Subcutaneous adipose tissue (tissue), 4 donors: ENCODE results near the gene ZNF516. TPM values are rescaled to one million over a fixed set of nuclear protein-coding genes. Genes with fewer than 3 reads are reported as not detected.

Source experiments
- total RNA-seq, 4 donors: library from RNA; depleted of rRNA; stranded (reverse); fragments of >200 nt; gene quantifications; one replicate each; pipeline ENCODE4 v1.1.0, GENCODE V29; 2016
- TF ChIP-seq, protein P1 (sequence below): fragments of 450-650 bp; IDR thresholded peaks from one replicate; pipeline ENCODE4 v1.5.1; 2016; ENCODE audit warnings: low read depth, mild to moderate bottlenecking, control low read depth, antibody characterized with exemption, moderate library complexity

Gene ZNF516
- total RNA-seq, 4 donors from 2014 or later, result 15.4 to 22.3 (median 17.5) TPM

DNA sequence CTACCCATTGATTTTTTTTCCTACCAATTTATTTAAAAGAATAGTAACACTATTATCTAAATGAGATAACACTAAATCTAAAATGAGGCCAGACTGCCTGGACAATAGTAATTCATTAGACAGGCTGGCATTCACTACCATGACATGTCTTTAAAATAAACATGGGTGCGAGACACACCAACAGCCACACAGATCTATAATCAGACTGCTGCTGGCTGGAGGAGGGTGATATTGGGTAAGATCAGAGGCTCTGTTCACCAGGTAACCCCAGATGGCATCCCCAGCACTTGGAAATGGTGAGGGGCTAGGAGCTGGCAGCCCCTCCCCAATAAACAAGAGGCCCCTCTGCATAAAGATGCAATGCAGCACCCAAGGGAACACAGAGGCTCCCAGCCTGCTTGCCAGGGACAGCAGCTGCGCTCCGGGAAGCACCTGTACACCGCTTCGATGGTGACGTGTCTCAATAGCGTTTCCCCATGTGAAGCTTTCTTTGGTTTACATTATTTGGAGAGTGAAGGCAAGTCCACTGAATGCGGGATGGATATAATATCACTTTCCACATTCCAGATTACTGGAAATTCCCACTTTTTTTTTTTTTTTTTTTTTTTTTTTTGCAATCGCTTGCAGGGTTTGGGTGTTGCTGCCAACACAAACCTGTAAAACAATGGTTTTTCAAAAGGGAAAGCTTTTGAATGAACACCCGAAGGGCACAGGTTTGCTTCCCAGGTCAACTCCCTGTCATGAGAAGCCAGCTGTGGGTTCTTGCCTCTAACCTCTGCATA is 159.0 kb downstream of the ZNF516 start:
- TF ChIP-seq, protein P1, sequence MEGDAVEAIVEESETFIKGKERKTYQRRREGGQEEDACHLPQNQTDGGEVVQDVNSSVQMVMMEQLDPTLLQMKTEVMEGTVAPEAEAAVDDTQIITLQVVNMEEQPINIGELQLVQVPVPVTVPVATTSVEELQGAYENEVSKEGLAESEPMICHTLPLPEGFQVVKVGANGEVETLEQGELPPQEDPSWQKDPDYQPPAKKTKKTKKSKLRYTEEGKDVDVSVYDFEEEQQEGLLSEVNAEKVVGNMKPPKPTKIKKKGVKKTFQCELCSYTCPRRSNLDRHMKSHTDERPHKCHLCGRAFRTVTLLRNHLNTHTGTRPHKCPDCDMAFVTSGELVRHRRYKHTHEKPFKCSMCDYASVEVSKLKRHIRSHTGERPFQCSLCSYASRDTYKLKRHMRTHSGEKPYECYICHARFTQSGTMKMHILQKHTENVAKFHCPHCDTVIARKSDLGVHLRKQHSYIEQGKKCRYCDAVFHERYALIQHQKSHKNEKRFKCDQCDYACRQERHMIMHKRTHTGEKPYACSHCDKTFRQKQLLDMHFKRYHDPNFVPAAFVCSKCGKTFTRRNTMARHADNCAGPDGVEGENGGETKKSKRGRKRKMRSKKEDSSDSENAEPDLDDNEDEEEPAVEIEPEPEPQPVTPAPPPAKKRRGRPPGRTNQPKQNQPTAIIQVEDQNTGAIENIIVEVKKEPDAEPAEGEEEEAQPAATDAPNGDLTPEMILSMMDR, result no peak

DNA sequence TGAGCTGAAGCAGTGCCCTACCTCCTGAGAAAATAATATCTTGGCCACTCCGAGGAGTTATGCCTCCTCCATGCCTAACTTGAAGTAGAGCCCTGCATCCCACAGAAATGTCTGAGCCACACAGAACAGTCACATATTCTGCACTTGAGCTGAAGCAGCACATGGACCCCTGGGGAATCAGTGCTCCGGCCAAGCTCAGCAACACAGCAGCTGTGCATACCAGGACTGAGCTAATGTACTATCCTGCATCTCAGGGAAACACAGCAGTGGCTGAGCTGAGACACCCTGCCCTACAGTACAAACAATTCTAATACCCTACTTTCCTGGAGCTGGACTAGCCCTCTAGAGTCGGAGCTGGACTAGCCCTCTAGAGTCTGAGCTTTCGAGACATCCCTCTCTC is 166.9 kb downstream of the ZNF516 start:
- TF ChIP-seq, protein P1, result no peak

DNA sequence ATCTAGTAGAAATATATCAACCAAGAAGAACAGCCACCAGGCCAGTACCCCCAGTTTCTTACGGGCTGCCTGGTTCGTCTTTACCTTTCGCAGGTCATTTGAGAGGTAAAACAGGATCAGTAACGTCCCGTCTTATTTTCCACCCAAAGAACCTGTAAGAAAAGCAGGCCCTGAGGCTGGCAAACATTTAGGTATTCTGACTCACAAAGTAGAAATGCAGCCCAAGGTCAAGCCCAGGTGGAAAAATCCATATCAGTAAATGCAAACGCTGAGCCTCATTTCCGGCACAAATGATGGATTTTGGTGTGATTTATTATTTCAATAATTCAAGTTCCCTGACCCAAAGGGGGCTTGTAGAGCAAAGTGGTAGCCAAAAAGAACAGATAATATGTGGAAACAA is 171.2 kb downstream of the ZNF516 start:
- TF ChIP-seq, protein P1, result no peak

DNA sequence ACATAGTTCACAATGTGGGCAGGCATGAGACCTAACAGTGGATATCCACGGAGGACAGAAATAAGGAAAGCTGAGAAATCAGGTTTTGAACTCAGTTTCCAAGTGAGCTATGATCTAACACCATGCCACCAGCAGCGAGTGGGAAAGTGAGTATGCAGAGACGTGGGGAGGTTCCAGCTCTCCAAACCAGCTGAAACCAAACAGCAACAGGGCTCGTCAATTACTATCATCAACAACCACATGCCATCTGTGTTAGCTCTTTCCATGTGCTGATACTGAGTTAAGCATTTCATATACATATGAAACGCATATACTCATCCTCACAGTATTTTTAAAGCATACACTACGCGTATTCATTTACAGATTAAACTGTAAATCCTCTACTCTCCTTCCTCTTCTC is 172.4 kb downstream of the ZNF516 start:
- TF ChIP-seq, protein P1, result no peak

DNA sequence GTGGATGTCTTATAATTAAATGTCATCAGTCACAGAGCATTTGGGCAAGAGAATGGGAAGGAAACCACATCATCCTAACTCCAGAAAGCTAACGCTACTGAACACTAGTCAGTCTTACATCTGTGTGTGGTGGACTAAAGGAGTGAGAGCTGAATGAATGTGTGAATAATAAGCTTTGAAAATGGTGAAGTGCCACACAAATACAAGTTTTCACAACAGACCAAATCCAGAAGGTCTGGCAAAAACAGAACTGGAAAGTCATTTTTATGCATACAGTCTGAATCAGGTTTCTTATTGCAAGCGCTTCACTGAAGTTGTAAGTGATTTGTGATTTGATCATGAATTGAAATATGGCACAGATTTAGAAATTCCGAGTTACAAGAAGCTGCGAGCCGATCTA is 175.7 kb downstream of the ZNF516 start:
- TF ChIP-seq, protein P1, result no peak

DNA sequence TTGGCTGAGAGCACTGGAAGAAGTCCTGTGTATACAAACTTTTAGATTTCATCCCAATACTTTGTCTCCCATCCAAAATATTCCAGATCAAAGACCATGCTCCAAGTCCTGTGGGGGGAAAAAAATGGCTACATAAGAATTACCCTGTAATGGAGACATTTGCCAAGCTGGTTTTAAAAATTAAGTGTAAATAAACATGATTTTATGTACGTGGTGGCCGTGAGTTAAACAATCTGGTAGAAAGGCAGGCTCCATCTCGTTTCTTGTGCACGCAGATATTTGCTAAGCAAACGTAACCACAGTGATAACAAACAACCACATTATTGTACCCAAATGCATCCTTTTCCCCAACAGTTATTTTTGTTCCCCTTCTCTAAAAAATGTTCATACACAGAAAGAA is 176.4 kb downstream of the ZNF516 start:
- TF ChIP-seq, protein P1, result no peak

DNA sequence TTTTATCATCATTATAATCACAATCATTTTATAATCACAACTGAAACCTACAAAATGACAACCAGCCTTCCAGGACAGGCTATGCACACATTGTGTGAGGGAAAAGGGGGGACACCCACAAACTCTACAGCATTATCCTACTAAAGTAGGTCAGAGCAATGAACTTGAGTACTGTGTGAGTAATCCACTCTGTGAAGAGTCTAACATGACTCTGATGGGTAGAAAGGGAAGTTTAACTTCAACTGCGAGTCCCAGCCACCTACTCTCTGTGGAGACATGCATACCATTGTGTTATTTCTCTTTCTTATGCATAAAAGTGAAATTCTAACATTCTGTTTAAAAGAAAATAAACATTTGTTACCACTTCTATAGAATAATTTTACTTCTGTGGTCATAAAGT is 177.9 kb downstream of the ZNF516 start:
- TF ChIP-seq, protein P1, result no peak
